Heart left ventricle (tissue), 13 donors: ENCODE results near the gene AAMDC.

Experiments used
- CTCF ChIP-seq, 12 donors: fragments of 200-600 bp; sonication (generic) in 4 of 12; IDR thresholded peaks; one replicate each; pipeline versions ENCODE4 v1.5.0 to v1.8.0; 2018 to 2022; ENCODE audit warnings: antibody characterized with exemption in 12 of 12, mild to moderate bottlenecking in 5 of 12
- POLR2A ChIP-seq, 2 donors: fragments of 450-650 bp; IDR thresholded peaks; one replicate each; pipeline ENCODE4 v1.6.1; 2017; ENCODE audit warnings: antibody characterized with exemption in 2 of 2, mild to moderate bottlenecking in 2 of 2, moderate library complexity in 2 of 2
- donor health status: ischemic (EF 13 %, LVEDD 7.1; RV severe dilation, severe dysfunction).
- donor health status: DM: no; HTN: yes; CAD: no.
- donor health status: DM: no; HTN: no; CAD: no.
- donor health status: ischemic (EF 25% LVEDD 6.9; RV normal size, moderate dysfunction).
- donor health status: ischemic (EF 25% LVEDD 5.7; RV mildly dilated, moderate dysfunction).
- donor health status: ischemic (EF 35%, LVEDD 5.7; RV mildly dilated, moderate dysfunction).
- donor health status: nonischemic (EF 11% LVEDD 7.7; RV severe dilation, severe dysfunction).
- donor health status: DM: yes; HTN: yes; CAD: no.
- donor health status: PGD.
- donor health status: ischemic (EF 29% LVEDD 5.4; RV normal size, mild dysfunction).
- donor health status: nonischemic (EF 23%, LVEDD 6.1; RV moderate dilation, normal function).

GRCh38 chr11:77815459-77815858 is 5.5 kb upstream of the AAMDC start:
- TF ChIP-seq CTCF (IDR thresholded peaks at IDR 0.05) (no peak), POLR2A (IDR thresholded peaks at IDR 0.05) (no peak)
